LNCaP clone FGC (cell line): ENCODE data around the gene PAM16.

Source experiments
- DNase-seq: peaks from one replicate; pipeline ENCODE4 v3.0.0-alpha.2; 2011; ENCODE audit warnings: low read depth
- H3K4me3 ChIP-seq: 2 replicates; pipeline ENCODE4 v1.5.1; 2011; ENCODE audit warnings: mild to moderate bottlenecking, low read depth, low read length, control low read depth
- CTCF ChIP-seq: IDR thresholded peaks from 2 replicates; pipeline ENCODE4 v1.5.1; 2012; ENCODE audit warnings: mild to moderate bottlenecking; ENCODE audit not compliant: control insufficient read depth, insufficient read depth; ENCODE audit errors: extremely low read depth

PAM16 gene

GRCh38 chr16:4358831-4359561 lies 7.9 kb upstream of the PAM16 start:
- peak; percentile 87 for TF ChIP-seq CTCF
- no peak for DNase-seq
- H3K4me3 ChIP-seq: no peak overlapping the region

GRCh38 chr16:4358236-4358635 lies 7.1 kb upstream of the PAM16 start:
- no peak for DNase-seq
- no peak overlapping the region for H3K4me3 ChIP-seq
- no peak for TF ChIP-seq CTCF

- TF ChIP-seq CTCF: no peak
- no peak for DNase-seq
- H3K4me3 ChIP-seq: no peak overlapping the region
These were observed 5.7 kb upstream of the PAM16 start for GRCh38 chr16:4356820-4357219.

GRCh38 chr16:4354512-4355409 lies 3.6 kb upstream of the PAM16 start:
- no peak overlapping the region for H3K4me3 ChIP-seq
- TF ChIP-seq CTCF: no peak
- no peak for DNase-seq

GRCh38 chr16:4353675-4354074 lies 2.6 kb upstream of the PAM16 start:
- no peak overlapping the region for H3K4me3 ChIP-seq
- DNase-seq: no peak
- TF ChIP-seq CTCF: no peak

- DNase-seq: no peak
- TF ChIP-seq CTCF: no peak
- H3K4me3 ChIP-seq: no peak overlapping the region
These were observed 1.7 kb upstream of the PAM16 start for GRCh38 chr16:4352843-4353242.
